ENCODE data around the gene RNF10.

- no peak for TF ChIP-seq CTCF (IDR thresholded peaks at IDR 0.05; ENCODE audit: low read length)
- no peak for TF ChIP-seq EZH2 (IDR thresholded peaks at IDR 0.05; ENCODE audit: borderline replicate concordance, low read length)
These were observed 76.4 kb downstream of the RNF10 start for GRCh38 chr12:120610560-120610959.

Data from OCI-LY1 (cell line).